ENCODE measurements around the gene THY1.
"Not testable (repeated sequence)": the region's sequence is repeated elsewhere in the genome, so short reads cannot be mapped to it uniquely, and the experiment has no call there.

The THY1 gene

DNA sequence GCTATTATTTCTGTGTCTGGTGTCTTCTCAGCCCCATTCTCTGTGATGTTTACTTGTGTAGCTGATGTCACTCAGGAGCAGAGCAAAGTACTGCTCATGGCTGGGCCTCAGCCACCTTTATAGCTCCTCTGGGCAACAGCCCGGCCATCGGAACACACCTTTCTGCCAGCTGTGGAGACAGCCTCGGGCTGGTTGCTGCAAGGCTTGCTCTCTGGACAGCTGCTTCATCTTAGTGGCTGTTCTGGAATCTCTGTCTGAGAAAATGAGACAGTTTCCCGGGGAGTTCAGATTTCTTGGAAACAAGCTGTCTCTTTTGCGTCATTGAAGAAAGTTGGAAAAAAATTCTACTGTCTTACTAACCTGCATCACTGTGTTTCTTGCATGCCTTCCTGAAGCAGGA is 20.0 kb downstream of the THY1 start:
- in situ Hi-C loops (cut with HindIII; ENCODE audit: low pct_ligation_motif_present, low pct_unique_long_range_greater_than_20kb, low sequenced_read_pairs): no loop called here
- DNase-seq: no peak

DNA sequence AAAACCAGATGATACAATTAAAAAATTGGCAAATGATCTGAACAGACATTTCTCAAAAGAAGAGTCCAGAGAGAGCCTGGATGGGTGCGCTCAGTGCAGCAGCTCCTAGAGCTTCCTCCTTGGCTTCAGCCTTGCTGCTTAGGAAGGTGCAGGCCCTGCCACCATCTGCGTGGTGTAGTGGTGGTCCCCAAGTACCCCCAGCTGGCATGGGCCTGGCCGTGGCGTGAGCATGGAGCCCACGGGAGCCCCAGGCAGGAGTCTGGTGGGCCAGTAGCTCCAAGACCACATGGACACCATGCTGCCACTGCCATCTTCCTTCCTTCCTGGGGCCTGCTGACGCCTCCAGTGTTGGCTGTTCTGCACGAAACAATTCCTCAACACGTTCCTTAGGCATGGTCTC is 20.5 kb downstream of the THY1 start:
- in situ Hi-C loops (cut with HindIII; ENCODE audit: low pct_ligation_motif_present, low pct_unique_long_range_greater_than_20kb, low sequenced_read_pairs): no loop called here
- DNase-seq: no peak

- no peak for DNase-seq
- in situ Hi-C loops (cut with HindIII; ENCODE audit: low pct_ligation_motif_present, low pct_unique_long_range_greater_than_20kb, low sequenced_read_pairs): no loop called here
These were observed 22.1 kb downstream of the THY1 start for GRCh38 chr11:119400860-119401259.

DNA sequence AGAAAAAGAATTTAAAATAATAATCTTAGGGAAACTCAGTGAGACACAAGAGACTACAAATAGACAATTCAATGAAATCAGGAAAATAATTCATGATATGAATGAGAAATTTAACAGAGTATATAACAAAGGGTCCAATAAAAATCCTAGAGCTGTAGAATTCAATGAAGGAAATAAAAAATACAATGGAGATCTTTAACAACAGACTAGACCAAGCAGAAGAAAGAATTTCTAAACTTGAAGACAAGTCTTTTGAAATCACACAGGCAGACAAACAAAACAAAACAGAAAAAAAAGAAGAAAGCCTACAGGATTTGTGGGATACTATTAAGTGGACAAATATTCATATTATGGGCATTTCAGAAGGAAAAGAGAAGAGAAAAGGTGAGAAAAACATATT is 25.2 kb downstream of the THY1 start:
- in situ Hi-C loops (cut with HindIII; ENCODE audit: low pct_ligation_motif_present, low pct_unique_long_range_greater_than_20kb, low sequenced_read_pairs): no loop called here

DNA sequence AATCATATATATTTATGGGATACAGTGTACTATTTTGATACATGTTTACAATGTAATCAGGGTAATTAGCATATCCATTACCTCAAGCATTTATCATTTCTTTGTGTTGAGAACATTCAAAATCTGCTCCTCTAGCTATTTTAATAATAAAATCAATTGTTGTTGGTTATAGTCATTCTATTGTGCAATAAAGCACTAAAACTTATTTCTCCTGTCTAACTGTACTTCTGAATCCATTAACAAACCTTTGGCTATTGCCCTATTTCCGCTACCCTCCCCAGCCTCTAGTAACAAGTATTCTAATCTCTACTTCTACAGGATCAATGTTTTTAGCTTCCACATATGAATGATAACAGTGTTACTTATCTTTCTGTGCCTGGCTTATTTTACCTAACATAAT is 26.1 kb downstream of the THY1 start:
- in situ Hi-C loops (cut with HindIII; ENCODE audit: low pct_ligation_motif_present, low pct_unique_long_range_greater_than_20kb, low sequenced_read_pairs): no loop called here
- DNase-seq: no peak

More for the DNA sequence above, 25.2 kb downstream of the THY1 start:
- DNase-seq: no peak

DNA sequence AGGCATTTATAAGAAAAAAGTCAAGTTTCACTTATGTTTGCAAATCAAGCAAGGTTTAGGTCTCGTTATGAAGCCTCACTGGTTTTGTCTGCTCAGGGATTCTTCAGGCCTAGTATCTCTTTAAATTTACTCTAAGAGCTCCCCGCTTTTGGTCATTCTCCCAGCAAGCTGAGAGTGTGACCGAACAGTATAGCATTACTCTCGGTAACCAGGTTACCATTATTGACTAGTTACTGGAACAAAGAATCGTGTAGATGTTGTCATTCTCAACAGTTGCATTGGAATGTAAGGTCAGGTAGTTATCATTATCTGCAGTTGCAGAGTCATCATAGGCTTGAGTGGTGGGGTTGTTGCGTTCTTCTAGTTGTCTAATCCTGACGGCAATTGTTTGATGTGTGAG is 31.7 kb downstream of the THY1 start:
- no peak for DNase-seq
- in situ Hi-C loops (cut with HindIII; ENCODE audit: low pct_ligation_motif_present, low pct_unique_long_range_greater_than_20kb, low sequenced_read_pairs): no loop called here

DNA sequence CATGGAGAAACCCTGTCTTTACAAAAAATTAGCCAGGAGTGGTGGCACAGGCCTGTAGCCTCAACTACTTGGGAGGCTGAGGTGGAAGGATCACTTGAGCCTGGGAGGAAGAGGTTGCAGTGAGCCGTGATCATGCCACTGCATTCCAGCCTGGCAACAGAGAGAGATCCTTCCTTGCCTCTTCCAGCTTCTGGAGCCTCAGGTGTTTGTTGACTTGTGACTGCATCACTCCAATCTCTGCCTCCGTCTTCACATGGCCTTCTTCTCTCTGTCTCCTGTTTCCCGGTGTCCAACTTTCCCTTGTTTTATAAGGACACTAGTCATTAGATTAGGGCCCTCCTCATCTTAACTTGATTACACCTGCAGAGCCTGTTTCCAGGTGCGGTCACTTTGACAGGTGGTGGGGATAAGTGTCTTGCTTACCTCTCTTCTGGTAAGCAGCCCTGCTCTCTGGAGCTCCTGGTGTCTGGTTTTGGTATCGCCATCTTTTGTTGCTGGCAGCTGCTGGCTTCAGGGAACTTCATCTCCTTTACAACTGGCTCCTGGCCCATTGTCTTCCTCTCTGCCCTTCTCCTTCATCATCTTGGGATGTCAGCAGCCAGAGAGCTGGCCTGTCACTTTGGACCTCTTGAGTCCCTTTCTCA is 33.2 kb downstream of the THY1 start:
- peak; percentile 13 for DNase-seq
- in situ Hi-C loops (cut with HindIII; ENCODE audit: low pct_ligation_motif_present, low pct_unique_long_range_greater_than_20kb, low sequenced_read_pairs): no loop called here

GRCh38 chr11:119388103-119388502 is 34.9 kb downstream of the THY1 start:
- in situ Hi-C loops (cut with HindIII; ENCODE audit: low pct_ligation_motif_present, low pct_unique_long_range_greater_than_20kb, low sequenced_read_pairs): no loop called here
- DNase-seq: no peak

- DNase-seq: no peak
- in situ Hi-C loops (cut with HindIII; ENCODE audit: low pct_ligation_motif_present, low pct_unique_long_range_greater_than_20kb, low sequenced_read_pairs): no loop called here
These were observed 38.6 kb downstream of the THY1 start for GRCh38 chr11:119384332-119384731.

- in situ Hi-C loops (cut with HindIII; ENCODE audit: low pct_ligation_motif_present, low pct_unique_long_range_greater_than_20kb, low sequenced_read_pairs); DNase-seq: not testable (repeated sequence)
These were observed 40.5 kb downstream of the THY1 start for GRCh38 chr11:119382513-119382912.

GRCh38 chr11:119382101-119382500 is 40.9 kb downstream of the THY1 start:
- no peak for DNase-seq
- in situ Hi-C loops (cut with HindIII; ENCODE audit: low pct_ligation_motif_present, low pct_unique_long_range_greater_than_20kb, low sequenced_read_pairs): no loop called here

- in situ Hi-C loops (cut with HindIII; ENCODE audit: low pct_ligation_motif_present, low pct_unique_long_range_greater_than_20kb, low sequenced_read_pairs): no loop called here
- DNase-seq: peak; percentile 92
These were observed 41.6 kb downstream of the THY1 start, which contains the start of gene USP2 for GRCh38 chr11:119381181-119381988. Gene USP2, minus strand, starts transcription at chr11:119381690. Its CDS starts 8,210 bp downstream, at chr11:119373480.

DNA sequence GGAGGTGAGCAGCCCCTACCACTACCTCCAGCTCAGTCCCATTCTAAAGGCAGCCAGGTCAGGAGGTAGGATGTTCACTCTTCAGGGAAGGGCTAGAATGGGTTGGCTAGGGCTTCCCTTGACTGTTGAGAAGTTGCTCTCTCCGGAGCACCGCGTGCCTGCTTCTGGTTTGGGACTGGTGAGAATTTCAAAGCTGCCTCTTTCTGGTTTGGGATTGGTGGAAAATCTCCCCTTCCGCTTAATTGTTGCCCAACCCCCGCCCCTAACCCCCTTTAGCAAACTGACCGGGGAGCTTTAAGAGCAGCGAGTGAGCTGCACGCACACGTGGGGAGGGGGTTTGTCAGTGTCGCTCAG is 42.2 kb downstream of the THY1 start:
- in situ Hi-C loops (cut with HindIII; ENCODE audit: low pct_ligation_motif_present, low pct_unique_long_range_greater_than_20kb, low sequenced_read_pairs): no loop called here
- DNase-seq: no peak

- no peak for DNase-seq
- in situ Hi-C loops (cut with HindIII; ENCODE audit: low pct_ligation_motif_present, low pct_unique_long_range_greater_than_20kb, low sequenced_read_pairs): no loop called here
These were observed 42.7 kb downstream of the THY1 start for GRCh38 chr11:119380160-119380826.

DNA sequence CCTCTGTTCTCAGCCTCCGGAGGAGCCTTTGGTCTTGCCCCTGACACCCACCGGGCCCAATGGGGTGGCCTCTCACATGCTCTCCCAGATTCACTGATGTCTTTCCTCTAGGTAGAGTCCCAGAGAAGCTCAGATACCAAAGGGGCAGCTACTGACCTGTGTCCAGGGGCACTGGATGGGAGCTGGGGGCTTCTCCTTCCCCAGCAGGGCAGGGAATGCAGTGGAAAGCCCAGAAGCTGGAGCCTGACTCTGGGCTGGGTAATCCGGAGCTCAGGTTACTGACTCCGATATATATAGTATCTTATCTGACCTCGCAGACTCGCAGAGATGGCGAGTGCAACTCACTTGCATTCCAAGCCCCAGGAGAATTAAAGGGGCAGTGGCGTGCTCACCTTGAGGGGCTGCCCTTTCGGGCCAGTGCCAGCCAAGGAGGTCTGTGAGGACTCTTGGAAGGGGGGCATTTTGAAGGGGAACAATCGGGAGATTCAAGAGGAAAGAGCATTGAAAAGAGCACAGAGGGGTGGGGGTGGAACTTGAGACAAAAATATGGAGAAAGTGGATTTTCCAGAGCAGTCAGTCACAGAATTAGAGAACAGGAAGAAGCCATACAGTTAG is 44.0 kb downstream of the THY1 start:
- in situ Hi-C loops (cut with HindIII; ENCODE audit: low pct_ligation_motif_present, low pct_unique_long_range_greater_than_20kb, low sequenced_read_pairs): no loop called here
- DNase-seq: no peak

GRCh38 chr11:119377961-119378667 is 44.9 kb downstream of the THY1 start:
- in situ Hi-C loops (cut with HindIII; ENCODE audit: low pct_ligation_motif_present, low pct_unique_long_range_greater_than_20kb, low sequenced_read_pairs): no loop called here
- no peak for DNase-seq

DNA sequence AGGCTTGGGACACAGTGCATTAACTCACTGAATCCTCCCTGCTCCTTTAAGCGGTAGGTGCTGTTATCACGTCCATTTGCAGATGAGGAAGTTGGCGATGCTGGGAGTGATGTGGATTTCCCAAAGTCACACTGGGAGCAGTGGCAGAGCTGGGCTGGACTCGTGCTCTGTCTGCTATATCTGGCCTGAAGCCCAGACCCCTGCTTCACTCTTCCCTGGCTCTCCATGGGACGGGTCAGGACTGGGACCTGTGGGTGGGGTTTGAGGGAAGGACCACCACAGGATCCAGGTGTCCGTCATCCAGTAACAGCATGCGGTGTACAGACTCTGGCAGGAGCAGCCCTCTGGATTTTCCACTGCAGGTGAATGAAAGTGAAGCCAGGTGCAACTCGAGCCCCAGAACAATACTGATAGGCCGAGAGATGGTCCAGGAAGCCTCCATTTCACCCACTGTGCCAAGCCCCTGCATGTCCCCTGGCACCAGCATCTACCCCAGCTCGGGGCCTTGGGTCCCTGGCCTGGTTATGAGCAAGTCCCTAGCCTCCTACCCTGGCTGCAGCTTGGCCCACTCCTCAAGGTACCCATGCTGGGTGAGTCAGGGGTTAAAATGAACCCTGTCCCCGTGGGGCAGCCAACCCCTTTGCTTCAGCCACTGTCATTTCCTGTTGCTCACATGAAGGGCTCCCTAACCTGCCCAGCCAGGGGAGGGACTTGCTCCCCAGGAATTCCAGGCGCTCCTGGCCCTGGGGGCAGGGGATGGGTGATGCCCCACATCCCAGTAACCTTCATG is 45.7 kb downstream of the THY1 start:
- DNase-seq: no peak
- in situ Hi-C loops (cut with HindIII; ENCODE audit: low pct_ligation_motif_present, low pct_unique_long_range_greater_than_20kb, low sequenced_read_pairs): no loop called here

Data from ACHN (cell line).